ENCODE measurements around the gene C21orf58. TPM values are rescaled to one million over a fixed set of nuclear protein-coding genes. Genes with fewer than 3 reads are reported as not detected.

Gene C21orf58
- total RNA-seq, 4 donors from 2014 or later, result 2.2 to 4.8 (median 2.3) TPM

DNA sequence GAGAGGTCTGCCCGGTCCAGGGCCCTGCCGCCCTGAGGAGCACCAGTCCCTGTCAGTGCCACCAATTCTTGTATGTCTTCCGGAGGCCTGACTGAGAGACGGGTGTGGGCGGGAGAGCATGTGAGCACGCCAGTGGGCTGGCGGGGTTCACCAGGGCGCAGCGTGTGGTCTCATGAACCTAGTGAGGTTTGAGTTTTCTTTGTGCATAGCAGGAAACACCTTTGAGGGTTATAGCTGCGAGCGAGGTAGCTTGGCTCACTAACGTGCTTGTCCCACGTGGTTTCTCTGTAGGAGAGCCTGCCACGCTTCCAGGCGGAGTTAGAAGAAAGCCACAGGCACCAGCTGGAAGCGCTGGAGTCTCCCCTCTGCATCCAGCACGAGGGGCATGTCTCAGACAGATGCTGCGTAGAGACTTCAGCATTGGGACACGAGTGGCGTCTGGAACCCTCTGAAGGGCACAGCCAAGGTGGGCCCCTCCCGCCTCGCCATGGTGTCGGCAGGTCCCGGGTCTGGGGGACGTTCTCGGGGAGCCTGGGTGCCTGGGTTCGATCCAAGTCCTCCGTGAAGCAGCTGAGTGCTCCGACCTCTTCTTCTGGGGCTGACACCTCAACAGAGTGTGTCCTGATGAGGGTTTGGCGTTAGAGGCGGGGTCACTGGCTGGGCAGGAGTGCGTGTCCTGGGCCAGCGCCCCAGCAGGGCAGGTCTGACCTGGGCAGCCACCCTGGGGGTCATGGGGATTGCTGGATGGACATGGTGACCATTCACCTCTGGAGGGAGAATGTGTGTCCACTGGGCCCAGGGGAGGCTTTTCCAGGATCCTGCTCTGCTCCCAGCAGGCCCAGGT lies 31.7 kb upstream of the C21orf58 start:
- intact Hi-C loops (cut with DNase I; ENCODE audit: low total_unique reads), result no loop called here
- TF ChIP-seq, protein P1, sequence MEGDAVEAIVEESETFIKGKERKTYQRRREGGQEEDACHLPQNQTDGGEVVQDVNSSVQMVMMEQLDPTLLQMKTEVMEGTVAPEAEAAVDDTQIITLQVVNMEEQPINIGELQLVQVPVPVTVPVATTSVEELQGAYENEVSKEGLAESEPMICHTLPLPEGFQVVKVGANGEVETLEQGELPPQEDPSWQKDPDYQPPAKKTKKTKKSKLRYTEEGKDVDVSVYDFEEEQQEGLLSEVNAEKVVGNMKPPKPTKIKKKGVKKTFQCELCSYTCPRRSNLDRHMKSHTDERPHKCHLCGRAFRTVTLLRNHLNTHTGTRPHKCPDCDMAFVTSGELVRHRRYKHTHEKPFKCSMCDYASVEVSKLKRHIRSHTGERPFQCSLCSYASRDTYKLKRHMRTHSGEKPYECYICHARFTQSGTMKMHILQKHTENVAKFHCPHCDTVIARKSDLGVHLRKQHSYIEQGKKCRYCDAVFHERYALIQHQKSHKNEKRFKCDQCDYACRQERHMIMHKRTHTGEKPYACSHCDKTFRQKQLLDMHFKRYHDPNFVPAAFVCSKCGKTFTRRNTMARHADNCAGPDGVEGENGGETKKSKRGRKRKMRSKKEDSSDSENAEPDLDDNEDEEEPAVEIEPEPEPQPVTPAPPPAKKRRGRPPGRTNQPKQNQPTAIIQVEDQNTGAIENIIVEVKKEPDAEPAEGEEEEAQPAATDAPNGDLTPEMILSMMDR (IDR thresholded peaks at IDR 0.05), result no peak
- TF ChIP-seq POLR2A (IDR thresholded peaks at IDR 0.05), result no peak
- no peak overlapping the region for H3K4me3 ChIP-seq (ENCODE audit: low read depth, poor library complexity, severe bottlenecking)
- no peak for DNase-seq (ENCODE audit: low spot score in 2 of 2)
- 94% methylated on average over 23 to 33 of the region's 33 CpGs for WGBS, 2 donors

DNA sequence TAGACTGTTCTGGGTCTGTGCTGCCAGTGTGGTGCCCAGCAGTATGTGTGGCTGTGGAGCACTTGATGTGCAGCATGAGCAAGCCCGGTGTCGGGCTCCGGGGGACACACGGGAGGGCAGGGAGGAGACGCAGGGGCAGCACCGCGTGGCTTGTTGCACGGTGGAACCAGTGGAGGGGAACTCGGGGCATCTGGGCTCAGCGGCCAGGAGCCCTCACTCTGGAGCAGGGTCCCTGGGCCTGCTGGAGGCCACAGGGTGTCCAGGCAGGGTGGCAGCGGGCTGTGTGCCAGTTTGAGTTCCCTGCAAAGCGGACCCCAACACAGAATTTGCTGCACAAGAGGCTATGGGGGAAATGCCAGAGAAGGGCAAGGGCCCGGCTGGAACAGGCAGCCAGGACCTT lies 30.8 kb upstream of the C21orf58 start:
- intact Hi-C loops (cut with DNase I; ENCODE audit: low total_unique reads), result no loop called here
- no peak for TF ChIP-seq POLR2A (IDR thresholded peaks at IDR 0.05)
- TF ChIP-seq, protein P1 (IDR thresholded peaks at IDR 0.05), result no peak
- 93 to 97% methylated on average over 13 of the region's 13 CpGs for WGBS, 2 donors
- no peak for DNase-seq (ENCODE audit: low spot score in 2 of 2)
- H3K4me3 ChIP-seq (ENCODE audit: low read depth, poor library complexity, severe bottlenecking), result no peak overlapping the region

DNA sequence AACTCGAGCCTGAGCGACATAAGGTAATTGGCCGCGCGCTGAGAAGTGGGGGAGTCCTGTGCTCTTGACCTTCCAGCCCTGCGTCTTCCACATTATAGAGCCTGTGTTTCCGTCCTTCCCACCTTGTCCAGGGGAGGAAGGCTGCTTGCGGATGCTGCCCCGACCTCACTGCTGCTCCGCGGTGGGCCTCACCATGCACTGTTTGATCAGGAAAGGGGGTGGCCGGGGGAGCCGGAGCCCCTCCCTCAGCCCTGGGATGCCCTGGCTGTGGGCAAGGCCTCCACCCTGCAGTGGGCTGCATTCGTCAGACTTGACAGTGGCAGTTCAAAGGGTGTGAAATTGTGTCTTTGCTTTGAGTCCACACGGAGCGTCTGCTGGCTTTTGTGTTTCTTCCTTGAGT lies 30.4 kb upstream of the C21orf58 start:
- WGBS, 2 donors, result 90 to 93% methylated on average over 15 to 16 of the region's 16 CpGs
- no peak for DNase-seq (ENCODE audit: low spot score in 2 of 2)
- intact Hi-C loops (cut with DNase I; ENCODE audit: low total_unique reads), result no loop called here
- TF ChIP-seq, protein P1 (IDR thresholded peaks at IDR 0.05), result no peak
- no peak for TF ChIP-seq POLR2A (IDR thresholded peaks at IDR 0.05)
- no peak overlapping the region for H3K4me3 ChIP-seq (ENCODE audit: low read depth, poor library complexity, severe bottlenecking)

DNA sequence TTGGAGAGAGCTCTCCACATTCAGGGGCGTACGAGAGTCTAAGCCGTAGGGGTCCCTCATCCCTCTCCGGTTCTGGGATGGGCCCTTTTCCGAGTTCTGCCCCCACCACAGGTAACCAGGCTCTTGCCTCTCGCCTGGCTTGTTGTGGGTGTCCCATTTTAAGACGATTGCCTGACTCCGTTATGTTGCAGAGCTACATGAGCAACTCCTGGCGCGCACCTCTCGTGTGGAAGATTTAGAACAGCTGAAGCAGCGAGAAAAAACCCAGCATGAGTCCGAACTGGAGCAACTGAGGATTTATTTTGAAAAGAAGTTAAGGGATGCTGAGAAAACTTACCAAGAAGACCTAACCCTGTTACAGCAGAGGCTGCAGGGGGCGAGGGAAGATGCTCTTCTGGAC lies 29.2 kb upstream of the C21orf58 start:
- WGBS, 2 donors, result 96 to 97% methylated on average over 13 to 14 of the region's 14 CpGs

DNA sequence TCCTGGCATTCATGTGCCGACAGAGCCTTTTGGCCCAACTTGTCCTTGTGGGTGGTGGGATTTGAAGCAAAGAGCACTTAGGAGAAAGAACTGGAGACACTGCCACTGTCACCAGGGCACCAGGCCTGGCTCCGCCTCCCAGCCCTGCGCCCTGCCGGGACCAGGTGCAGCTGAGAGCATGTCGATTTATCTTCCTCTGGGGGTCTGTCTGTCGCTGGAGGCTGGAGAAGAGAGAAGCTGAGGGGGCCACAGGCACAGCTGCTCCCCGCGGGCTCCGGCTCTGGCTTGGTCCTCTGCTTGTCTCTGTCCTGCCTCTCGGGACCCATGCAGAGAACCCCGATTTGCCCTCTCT lies 28.5 kb upstream of the C21orf58 start:
- WGBS, 2 donors, result 90 to 95% methylated on average over 8 to 11 of the region's 11 CpGs
- intact Hi-C loops (cut with DNase I; ENCODE audit: low total_unique reads), result no loop called here
- no peak for DNase-seq (ENCODE audit: low spot score in 2 of 2)
- no peak overlapping the region for H3K4me3 ChIP-seq (ENCODE audit: low read depth, poor library complexity, severe bottlenecking)
- TF ChIP-seq, protein P1 (IDR thresholded peaks at IDR 0.05), result no peak
- no peak for TF ChIP-seq POLR2A (IDR thresholded peaks at IDR 0.05)

More for the DNA sequence above, 29.2 kb upstream of the C21orf58 start:
- intact Hi-C loops (cut with DNase I; ENCODE audit: low total_unique reads), result no loop called here
- TF ChIP-seq, protein P1 (IDR thresholded peaks at IDR 0.05), result no peak
- no peak for TF ChIP-seq POLR2A (IDR thresholded peaks at IDR 0.05)
- no peak for DNase-seq (ENCODE audit: low spot score in 2 of 2)
- H3K4me3 ChIP-seq (ENCODE audit: low read depth, poor library complexity, severe bottlenecking), result no peak overlapping the region
